K562 (cell line): ENCODE data around the gene MEF2C. TPM values are rescaled to one million over a fixed set of nuclear protein-coding genes. Genes with fewer than 3 reads are reported as not detected.

Experiments used
- ATAC-seq: fragments of 200-7000 bp; cut with Tn5 transposase; 3 replicates; pipeline ENCODE4 v1.9.1; 2020; ENCODE audit warnings: moderate library complexity
- BruUV-seq: library from RNA; stranded (reverse); fragments of 400-500 nt; replicated peaks from 2 replicates; lab custom pipeline; 2021; lab: Mats Ljungman, UMichigan
- CTCF ChIA-PET: fragments of 300-600 bp; formaldehyde crosslinking; extraction: SDS; loops from one replicate; lab custom pipeline; 2021; ENCODE audit warnings: low intra/inter-chr PET ratio; lab: Yijun Ruan, JAX
- POLR2A ChIA-PET: fragments of 300-600, 350-650 bp; sonication (Branson Sonifier 250); formaldehyde crosslinking; extraction: SDS; loops from one replicate; lab custom pipeline; 2021; ENCODE audit warnings: antibody characterized with exemption, inconsistent platforms; lab: Yijun Ruan, JAX
- DNase-seq, 4 experiments: peaks; one replicate each; pipeline versions ENCODE4 v3.0.0 to v3.0.0-alpha.2; 2011 to 2018; ENCODE audit warnings: low spot score in 3 of 4, mixed read lengths in 3 of 4; ENCODE audit errors: extremely low read depth in 1 of 4
- FAIRE-seq: peaks from 2 replicates; lab custom pipeline; 2011; peaks lifted over from hg19 to GRCh38; lab: Jason Lieb, UNC
- H2AFZ ChIP-seq: 2 replicates; pipeline ENCODE4 v1.6.0; 2011; ENCODE audit warnings: low read depth, low read length, control low read depth, inconsistent platforms
- H3K27ac ChIP-seq: fragments of 200-600 bp; 3 replicates; pipeline ENCODE4 v1.8.0; 2011; ENCODE audit warnings: low read depth, mild to moderate bottlenecking, control low read depth, inconsistent platforms, low read length, moderate library complexity, mixed read lengths; ENCODE audit errors: extremely low read depth
- H3K27me3 ChIP-seq, 2 experiments: fragments of 300-600 bp in 1 of 2; 2 replicates in 1 of 2; 3 replicates in 1 of 2; pipeline versions ENCODE4 v1.6.0 to v1.8.0; 2011; ENCODE audit warnings: inconsistent platforms in 2 of 2, low read length in 2 of 2, mild to moderate bottlenecking in 1 of 2, mixed read lengths in 1 of 2, moderate library complexity in 1 of 2; ENCODE audit not compliant: control insufficient read depth in 2 of 2, insufficient read depth in 2 of 2
- H3K36me3 ChIP-seq: fragments of 300-600 bp; 3 replicates; pipeline ENCODE4 v1.8.0; 2011; ENCODE audit warnings: mild to moderate bottlenecking, low read length, inconsistent platforms; ENCODE audit not compliant: control insufficient read depth, insufficient read depth
- H3K4me1 ChIP-seq, 2 experiments: fragments of 200-600 bp in 1 of 2; replicated peaks in 1 of 2; 2 replicates in 1 of 2; 3 replicates in 1 of 2; pipeline versions ENCODE4 v1.5.1 to v1.8.0; 2011; ENCODE audit warnings: inconsistent platforms in 2 of 2, low read length in 2 of 2, mild to moderate bottlenecking in 1 of 2, mixed read lengths in 1 of 2, moderate library complexity in 1 of 2; ENCODE audit not compliant: control insufficient read depth in 2 of 2, insufficient read depth in 2 of 2
- H3K4me2 ChIP-seq: 2 replicates; pipeline ENCODE4 v1.6.1; 2011; ENCODE audit warnings: low read length, control low read depth, inconsistent platforms, mixed read lengths; ENCODE audit not compliant: insufficient read depth
- H3K4me3 ChIP-seq: fragments of 200-600 bp; sonication (generic), shearing (Covaris generic); 2 replicates; pipeline ENCODE4 v1.5.1; 2016; ENCODE audit warnings: control low read depth, inconsistent platforms
- H3K79me2 ChIP-seq: fragments of 200-600 bp; 3 replicates; pipeline ENCODE4 v1.8.0; 2011; ENCODE audit warnings: low read length, inconsistent platforms; ENCODE audit not compliant: control insufficient read depth, insufficient read depth
- H3K9ac ChIP-seq, 2 experiments: 2 replicates each; pipeline versions ENCODE4 v1.6.0 to v1.6.1; 2011; ENCODE audit warnings: low read depth in 2 of 2, low read length in 2 of 2, control low read depth in 1 of 2, inconsistent platforms in 1 of 2, mild to moderate bottlenecking in 1 of 2, mixed read lengths in 1 of 2; ENCODE audit not compliant: insufficient read depth in 1 of 2
- H3K9me1 ChIP-seq: one replicate; pipeline ENCODE4 v1.6.0; 2011; ENCODE audit warnings: inconsistent platforms, mild to moderate bottlenecking, low read length, moderate library complexity; ENCODE audit not compliant: control insufficient read depth, insufficient read depth
- H3K9me3 ChIP-seq: replicated peaks from 2 replicates; pipeline ENCODE4 v1.5.1; 2011; ENCODE audit warnings: low read depth, low read length, inconsistent platforms; ENCODE audit not compliant: control insufficient read depth, insufficient read depth
- H4K20me1 ChIP-seq: replicated peaks from 2 replicates; pipeline ENCODE4 v1.6.1; 2011; ENCODE audit warnings: low read length, inconsistent platforms, mixed read lengths; ENCODE audit not compliant: control insufficient read depth, insufficient read depth
- ELK3 ChIP-seq: fragments of 450-650 bp; formaldehyde crosslinking; IDR thresholded peaks from 2 replicates; pipeline ENCODE4 v1.4.0; 2020; ENCODE audit warnings: mild to moderate bottlenecking
- POLR2B ChIP-seq: fragments of 450-650 bp; IDR thresholded peaks from 2 replicates; pipeline ENCODE4 v1.6.1; 2018; ENCODE audit warnings: low read depth; ENCODE audit not compliant: partially characterized antibody
- PRMT5 ChIP-seq: sonication (generic); formaldehyde crosslinking; IDR thresholded peaks from 2 replicates; pipeline ENCODE4 v1.5.0; 2020; ENCODE audit warnings: missing genetic modification reagents
- RAD51 ChIP-seq: fragments of 450-650 bp; IDR thresholded peaks from 2 replicates; pipeline ENCODE4 v1.7.1; 2016; ENCODE audit warnings: low read depth, mild to moderate bottlenecking, borderline replicate concordance
- SETDB1 ChIP-seq: IDR thresholded peaks from one replicate; pipeline ENCODE4 v1.6.1; 2012; ENCODE audit warnings: low read length, control low read depth, inconsistent platforms
- STAT5A ChIP-seq: IDR thresholded peaks from 2 replicates; pipeline ENCODE4 v1.6.1; 2012; ENCODE audit warnings: low read length, inconsistent platforms, borderline replicate concordance
- ZBTB7A ChIP-seq: IDR thresholded peaks from 2 replicates; pipeline ENCODE4 v1.6.1; 2011; ENCODE audit warnings: low read depth, mild to moderate bottlenecking, low read length, moderate library complexity, borderline replicate concordance; ENCODE audit not compliant: control insufficient read depth
- ZKSCAN8 ChIP-seq: fragments of 200-800 bp; sonication (Bioruptor generic); IDR thresholded peaks from 2 replicates; pipeline ENCODE4 v1.6.1; 2016; ENCODE audit warnings: missing genetic modification characterization, missing compliant biosample characterization
- ZNF124 ChIP-seq: sonication (generic); formaldehyde crosslinking; IDR thresholded peaks from 2 replicates; pipeline ENCODE4 v1.8.1; 2022; ENCODE audit warnings: missing genetic modification reagents
- ZNF274 ChIP-seq: IDR thresholded peaks from 2 replicates; pipeline ENCODE4 v1.6.1; 2011; ENCODE audit warnings: low read depth, mild to moderate bottlenecking, low read length, moderate library complexity, borderline replicate concordance
- ZNF41 ChIP-seq: fragments of 250-450 bp; sonication (Bioruptor Pico); conservative IDR thresholded peaks from 2 replicates; pipeline ENCODE4 v1.4.0; 2020; ENCODE audit warnings: mild to moderate bottlenecking
- ZNF699 ChIP-seq: fragments of 250-450 bp; sonication (Bioruptor Pico); IDR thresholded peaks from 2 replicates; pipeline ENCODE4 v1.8.0; 2021; ENCODE audit warnings: mild to moderate bottlenecking, moderate library complexity; ENCODE audit not compliant: insufficient replicate concordance
- WGBS: fragments of 100-300 bp; shearing (Covaris generic); methylation state at CpG from one replicate; pipeline ENCODE4 v1.1.6; 2016; ENCODE audit warnings: low coverage, mixed read lengths; ENCODE audit not compliant: insufficient coverage; ENCODE audit errors: missing lambda C conversion rate; 5-methylcytosine and 5-hydroxymethylcytosine counted together
- in situ Hi-C: fragments of 300-500 bp; cut with MboI; formaldehyde crosslinking; loops from 4 replicates; pipeline ENCODE4 v1.15.0; 2018; ENCODE audit warnings: inconsistent platforms, mixed read lengths
- intact Hi-C: fragments of 100-400 bp; cut with micrococcal nuclease; formaldehyde crosslinking; loops from 2 replicates; pipeline ENCODE4 v1.14.2; 2022
- polyA plus RNA-seq, 8 experiments: library from polyadenylated mRNA; depleted of rRNA in 4 of 8; stranded (reverse) in 5 of 8; unstranded in 3 of 8; fragments of >200 nt; fragmentation: Nextera tagmentation in 2 of 8; fragmentation: Illumina TruSeq in 1 of 8; extraction: Ambion mirVana in 2 of 8; extraction: Trizol in 1 of 8; gene quantifications; 2 replicates each; pipeline versions ENCODE4 v1.2.1 to v1.2.3, GENCODE V29; 2011 to 2014; ENCODE audit warnings: inconsistent platforms in 1 of 8, missing spikeins in 1 of 8
- total RNA-seq, 7 experiments: library from RNA; depleted of rRNA in 6 of 7; stranded (reverse); fragments of >200 nt in 6 of 7; fragmentation: Illumina TruSeq in 2 of 7; extraction: Trizol in 2 of 7; gene quantifications; 2 replicates each; pipeline versions ENCODE4 v1.2.1 to v1.2.3, GENCODE V29; 2011 to 2021; ENCODE audit warnings: low replicate concordance in 1 of 7
- TF ChIP-seq, protein P1 (sequence below): fragments of 450-650 bp; formaldehyde crosslinking; IDR thresholded peaks from 2 replicates; pipeline ENCODE4 v1.4.0; 2022; ENCODE audit warnings: missing genetic modification characterization

Gene MEF2C
- total and polyA plus RNA-seq, 9 of the 15 experiments (the other 6 are each of a cell fraction or from before 2014, with no cell fraction given) = 25.1 to 67.8 (median 58.3) TPM

- no peak for ATAC-seq
These were observed 203.3 kb downstream of the MEF2C start for GRCh38 chr5:88679638-88680037.

GRCh38 chr5:88678770-88679381 is 204.1 kb downstream of the MEF2C start:
- Histone ChIP-seq H3K9me1 (peaks cover 3% of the 10 kb centered on the region), H3K27ac (no peak overlapping the region), H3K4me2 (no peak overlapping the region), H2AFZ (no peak overlapping the region), H3K27me3 (peaks cover 26 to 46% of the 10 kb centered on the region in 2 experiments; a peak in 4 of 5 replicates), H4K20me1 (no peaks in the 10 kb centered on the region; the same call in 1 of the 2 replicates), H3K4me3 (no peak overlapping the region), H3K9ac (no peak overlapping the region), H3K4me1 (peaks cover 0 to 26% of the 10 kb centered on the region in 2 experiments; a peak in 3 of 5 replicates), H3K36me3 (no peaks in the 10 kb centered on the region), H3K79me2 (no peaks in the 10 kb centered on the region), H3K9me3 (no peaks in the 10 kb centered on the region)
- no TSS peak for BruUV-seq
- TF ChIP-seq, protein P1, sequence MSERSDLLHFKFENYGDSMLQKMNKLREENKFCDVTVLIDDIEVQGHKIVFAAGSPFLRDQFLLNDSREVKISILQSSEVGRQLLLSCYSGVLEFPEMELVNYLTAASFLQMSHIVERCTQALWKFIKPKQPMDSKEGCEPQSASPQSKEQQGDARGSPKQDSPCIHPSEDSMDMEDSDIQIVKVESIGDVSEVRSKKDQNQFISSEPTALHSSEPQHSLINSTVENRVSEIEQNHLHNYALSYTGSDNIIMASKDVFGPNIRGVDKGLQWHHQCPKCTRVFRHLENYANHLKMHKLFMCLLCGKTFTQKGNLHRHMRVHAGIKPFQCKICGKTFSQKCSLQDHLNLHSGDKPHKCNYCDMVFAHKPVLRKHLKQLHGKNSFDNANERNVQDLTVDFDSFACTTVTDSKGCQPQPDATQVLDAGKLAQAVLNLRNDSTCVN (CRISPR knock-in tag) = no peak
- TF ChIP-seq POLR2B = no peak
- TF ChIP-seq ZBTB7A = no peak
- TF ChIP-seq ZNF124 (CRISPR knock-in tag) = no peak
- TF ChIP-seq ZNF274 = no peak
- no peak for TF ChIP-seq STAT5A
- no peak for TF ChIP-seq ZNF41 (CRISPR knock-in tag)
- no peak for TF ChIP-seq RAD51
- no peak for TF ChIP-seq ELK3 (CRISPR knock-in tag)
- POLR2A ChIA-PET = no interaction called here
- ATAC-seq (no peak), DNase-seq (no peak), FAIRE-seq (no peak)
- in situ Hi-C loops = loop anchor here (10.0 kb wide), 1 partner anchor 534 kb away; no protein-coding TSS in a partner anchor
- CTCF ChIA-PET = no interaction called here
- intact Hi-C loops = no loop called here
- 10% methylated on average over 13 of the region's 14 CpGs for WGBS

More at GRCh38 chr5:88679638-88680037, 203.3 kb downstream of the MEF2C start:
- intact Hi-C loops (loop anchor here (1.0 to 5.0 kb wide), 2 partner anchors 537 to 898 kb away; no protein-coding TSS in a partner anchor), in situ Hi-C loops (loop anchor here (10.0 kb wide), 1 partner anchor 535 kb away; no protein-coding TSS in a partner anchor)
- Histone ChIP-seq H2AFZ (no peak overlapping the region), H3K9ac (no peak overlapping the region; a peak in 1 of 4 replicates), H3K9me1 (peaks cover 3% of the 10 kb centered on the region), H3K4me2 (no peak overlapping the region), H3K36me3 (no peaks in the 10 kb centered on the region), H3K4me3 (no peak overlapping the region), H3K9me3 (no peaks in the 10 kb centered on the region), H3K27ac (no peak overlapping the region), H4K20me1 (no peaks in the 10 kb centered on the region; the same call in 1 of the 2 replicates), H3K4me1 (peaks cover 0 to 25% of the 10 kb centered on the region in 2 experiments; a peak in 3 of 5 replicates), H3K79me2 (no peaks in the 10 kb centered on the region), H3K27me3 (peaks cover 31 to 49% of the 10 kb centered on the region in 2 experiments; a peak in 4 of 5 replicates)
- ChIA-PET CTCF (interaction anchor here (0.6 to 1.8 kb wide), 2 partner anchors 567 to 899 kb away, joined by 5 to 6 read pairs; no protein-coding TSS in a partner anchor), POLR2A (no interaction called here)
- no TSS peak for BruUV-seq
- DNase-seq (no peak), FAIRE-seq (no peak)
- TF ChIP-seq PRMT5 (CRISPR knock-in tag) (no peak), ZKSCAN8 (no peak), ZNF699 (CRISPR knock-in tag) (no peak), SETDB1 (no peak)
- WGBS = 41% methylated on average over 14 of the region's 14 CpGs
